HCT116 (cell line): Measurements from ENCODE around the gene PTF1A. TPM values are rescaled to one million over a fixed set of nuclear protein-coding genes. Genes with fewer than 3 reads are reported as not detected.

Source experiments
- ATAC-seq: fragments of 200-7000 bp; cut with Tn5 transposase; 2 replicates; pipeline ENCODE4 v1.9.1; 2020; ENCODE audit warnings: mild to moderate bottlenecking, moderate library complexity
- BruUV-seq: library from RNA; stranded (reverse); fragments of 400-500 nt; replicated peaks from 2 replicates; lab custom pipeline; 2021; lab: Mats Ljungman, UMichigan
- CTCF ChIA-PET: fragments of 300-600 bp; sonication (Branson Sonifier 250); formaldehyde crosslinking; loops from one replicate; lab custom pipeline; 2021; ENCODE audit warnings: antibody characterized with exemption; lab: Charles Lee
- POLR2A ChIA-PET: fragments of 300-600, 350-600 bp; sonication (Branson Sonifier 250); formaldehyde crosslinking; loops from one replicate; lab custom pipeline; 2021; ENCODE audit warnings: antibody characterized with exemption; lab: Charles Lee
- RAD21 ChIA-PET, 2 experiments: fragments of 300-600 bp; sonication (Branson Sonifier 250); formaldehyde crosslinking; loops; one replicate each; lab custom pipeline; 2023; ENCODE audit warnings: low total read pairs in 2 of 2; ENCODE audit not compliant: uncharacterized antibody in 2 of 2, unreplicated experiment in 2 of 2, low non-redundant PET in 1 of 2; lab: Charles Lee
- DNase-seq: peaks from one replicate; pipeline ENCODE4 v3.0.0-alpha.2; 2010; ENCODE audit warnings: low read depth, low spot score
- H2AFZ ChIP-seq: fragments of 200-600 bp; shearing (Covaris generic), sonication (generic); 2 replicates; pipeline ENCODE4 v1.6.1; 2017; ENCODE audit warnings: low read depth, mixed run types, mixed read lengths, antibody characterized with exemption, low read length; ENCODE audit not compliant: poor library complexity, severe bottlenecking
- H3K27ac ChIP-seq: 2 replicates; pipeline ENCODE4 v1.5.1; 2012; ENCODE audit warnings: low read depth, low read length
- H3K27me3 ChIP-seq: fragments of 200-600 bp; sonication (generic); 2 replicates; pipeline ENCODE4 v1.6.1; 2016; ENCODE audit warnings: mixed run types, low read length, mixed read lengths; ENCODE audit not compliant: insufficient read depth
- H3K36me3 ChIP-seq, 2 experiments: fragments of 200-500 bp in 1 of 2; fragments of 200-600 bp in 1 of 2; sonication (Bioruptor generic) in 1 of 2; sonication (generic) in 1 of 2; 2 replicates each; pipeline versions ENCODE4 v1.5.1 to v1.6.1; 2014 to 2016; ENCODE audit warnings: low read length in 2 of 2, inconsistent platforms in 1 of 2, mixed read lengths in 1 of 2, mixed run types in 1 of 2; ENCODE audit not compliant: insufficient read depth in 2 of 2, control insufficient read depth in 1 of 2
- H3K4me1 ChIP-seq, 2 experiments: fragments of 200-600 bp in 1 of 2; sonication (generic) in 1 of 2; 2 replicates each; pipeline versions ENCODE4 v1.5.1 to v1.6.1; 2012 to 2017; ENCODE audit warnings: low read length in 2 of 2, inconsistent platforms in 1 of 2, mild to moderate bottlenecking in 1 of 2, mixed read lengths in 1 of 2, mixed run types in 1 of 2, moderate library complexity in 1 of 2; ENCODE audit not compliant: insufficient read depth in 2 of 2, control insufficient read depth in 1 of 2
- H3K4me2 ChIP-seq: fragments of 200-600 bp; sonication (generic); 2 replicates; pipeline ENCODE4 v1.6.1; 2017; ENCODE audit warnings: mixed run types, low read length, mixed read lengths
- H3K4me3 ChIP-seq, 2 experiments: fragments of 200-600 bp in 1 of 2; sonication (generic) in 1 of 2; replicated peaks in 1 of 2; 2 replicates each; pipeline ENCODE4 v1.5.1; 2011 to 2016; ENCODE audit warnings: low read length in 2 of 2, control low read depth in 1 of 2, low read depth in 1 of 2, mild to moderate bottlenecking in 1 of 2, mixed read lengths in 1 of 2, mixed run types in 1 of 2
- H3K79me2 ChIP-seq: fragments of 200-600 bp; sonication (generic); 2 replicates; pipeline ENCODE4 v1.6.1; 2017; ENCODE audit warnings: mild to moderate bottlenecking, mixed run types, low read length, moderate library complexity, mixed read lengths; ENCODE audit not compliant: insufficient read depth
- H3K9ac ChIP-seq: fragments of 200-600 bp; sonication (generic); 2 replicates; pipeline ENCODE4 v1.6.1; 2016; ENCODE audit warnings: low read length, mixed read lengths
- H3K9me2 ChIP-seq: fragments of 200-600 bp; sonication (generic), shearing (Covaris generic); 2 replicates; pipeline ENCODE4 v1.6.1; 2017; ENCODE audit warnings: mixed run types, mild to moderate bottlenecking, moderate library complexity; ENCODE audit not compliant: insufficient read depth
- H3K9me3 ChIP-seq, 2 experiments: fragments of 200-500 bp in 1 of 2; fragments of 200-600 bp in 1 of 2; sonication (Bioruptor generic) in 1 of 2; sonication (generic) in 1 of 2; 2 replicates each; pipeline ENCODE4 v1.6.1; 2014 to 2017; ENCODE audit warnings: low read length in 2 of 2, mixed read lengths in 2 of 2, inconsistent platforms in 1 of 2, low read depth in 1 of 2, mild to moderate bottlenecking in 1 of 2, mixed run types in 1 of 2, moderate library complexity in 1 of 2; ENCODE audit not compliant: control insufficient read depth in 1 of 2, insufficient read depth in 1 of 2
- H4K20me1 ChIP-seq: fragments of 200-600 bp; sonication (generic), shearing (Covaris generic); 2 replicates; pipeline ENCODE4 v1.6.1; 2017; ENCODE audit warnings: mixed run types, mild to moderate bottlenecking, moderate library complexity; ENCODE audit not compliant: insufficient read depth
- ATF3 ChIP-seq: IDR thresholded peaks from 2 replicates; pipeline ENCODE4 v1.6.1; 2012
- CBX3 ChIP-seq: IDR thresholded peaks from 2 replicates; pipeline ENCODE4 v1.6.1; 2012; ENCODE audit warnings: low read depth
- CTCF ChIP-seq, 3 experiments: fragments of 200-600 bp in 1 of 3; sonication (generic) in 1 of 3; IDR thresholded peaks in 2 of 3; conservative IDR thresholded peaks in 1 of 3; 2 replicates each; pipeline ENCODE4 v1.5.1; 2012 to 2017; ENCODE audit warnings: low read depth in 2 of 3, low read length in 2 of 3, antibody characterized with exemption in 1 of 3, borderline replicate concordance in 1 of 3, control low read depth in 1 of 3, mild to moderate bottlenecking in 1 of 3, mixed read lengths in 1 of 3, mixed run types in 1 of 3, moderate library complexity in 1 of 3; ENCODE audit not compliant: insufficient read depth in 1 of 3
- EZH2 ChIP-seq: fragments of 200-600 bp; sonication (generic); IDR thresholded peaks from 2 replicates; pipeline ENCODE4 v1.6.1; 2017; ENCODE audit warnings: antibody characterized with exemption, mixed run types
- EZH2phosphoT487 ChIP-seq: fragments of 200-600 bp; IDR thresholded peaks from 2 replicates; pipeline ENCODE4 v1.6.1; 2018; ENCODE audit warnings: antibody characterized with exemption, borderline replicate concordance
- FOSL1 ChIP-seq: IDR thresholded peaks from 2 replicates; pipeline ENCODE4 v1.6.1; 2012; ENCODE audit warnings: low read depth
- JUND ChIP-seq: IDR thresholded peaks from 2 replicates; pipeline ENCODE4 v1.6.1; 2012
- POLR2AphosphoS5 ChIP-seq: IDR thresholded peaks from 2 replicates; pipeline ENCODE4 v1.6.1; 2011; ENCODE audit warnings: mild to moderate bottlenecking, low read depth, low read length, moderate library complexity
- REST ChIP-seq: IDR thresholded peaks from 2 replicates; pipeline ENCODE4 v1.6.1; 2012; ENCODE audit warnings: low read depth
- SIN3A ChIP-seq: IDR thresholded peaks from 2 replicates; pipeline ENCODE4 v1.6.1; 2012; ENCODE audit warnings: low read depth
- TCF7L2 ChIP-seq: IDR thresholded peaks from 2 replicates; pipeline ENCODE4 v1.7.0; 2011; ENCODE audit warnings: borderline replicate concordance, inconsistent platforms; ENCODE audit not compliant: insufficient read depth, insufficient read length; ENCODE audit errors: extremely low read depth
- ZFX ChIP-seq: fragments of 450-650 bp; IDR thresholded peaks from 2 replicates; pipeline ENCODE4 v1.6.1; 2017
- intact Hi-C: fragments of 100-400 bp; cut with micrococcal nuclease; formaldehyde crosslinking; loops from 2 replicates; pipeline ENCODE4 v1.10.0; 2022
- total RNA-seq: library from RNA; stranded (reverse); gene quantifications from one replicate; pipeline ENCODE4 v1.2.1, GENCODE V29; 2021; ENCODE audit not compliant: unreplicated experiment

The PTF1A gene
- total RNA-seq, 1 experiment from 2014 or later: not detected

- TF ChIP-seq CTCF (IDR thresholded peaks at IDR 0.05 in 2 of 3, conservative IDR thresholded peaks at IDR 0.05 in 1 of 3; ENCODE audit: borderline replicate concordance in 1 of 3, insufficient read depth in 1 of 3, low read depth in 2 of 3, low read length in 2 of 3) (no peak), FOSL1 (no peak), EZH2phosphoT487 (no peak), ATF3 (no peak), ZFX (no peak), POLR2AphosphoS5 (no peak), TCF7L2 (no peak), JUND (no peak), EZH2 (no peak)
- TF ChIP-seq, all 23 proteins: peak for 0
These were observed 5.9 kb upstream of the PTF1A start (continued) for GRCh38 chr10:23186178-23186577.

GRCh38 chr10:23186697-23187096 is 5.4 kb upstream of the PTF1A start:
- no peaks in the 10 kb centered on the region for H3K9me2 ChIP-seq
- no peak for ATAC-seq
- no peaks in the 10 kb centered on the region for H3K79me2 ChIP-seq
- no peaks in the 10 kb centered on the region for H4K20me1 ChIP-seq
- ChIA-PET CTCF (interaction anchor here (1.2 kb wide), 1 partner anchor 28 kb away, joined by 3 read pairs; no protein-coding TSS in a partner anchor), RAD21 (no interaction called here), POLR2A (no interaction called here)
- no peak overlapping the region for H3K4me2 ChIP-seq
- no TSS peak for BruUV-seq
- no peak overlapping the region for H3K27ac ChIP-seq
- H3K9me3 ChIP-seq: no peaks in the 10 kb centered on the region
- no peak overlapping the region for H3K9ac ChIP-seq
- H3K4me3 ChIP-seq: no peak overlapping the region
- H2AFZ ChIP-seq: no peak overlapping the region
- peaks cover 33% of the 10 kb centered on the region for H3K27me3 ChIP-seq
- no peaks in the 10 kb centered on the region for H3K4me1 ChIP-seq
- intact Hi-C loops: no loop called here
- DNase-seq: no peak
- TF ChIP-seq REST (no peak), FOSL1 (no peak), CBX3 (no peak), SIN3A (no peak)
- H3K36me3 ChIP-seq: no peaks in the 10 kb centered on the region
